Mammary epithelial cell (primary cell): ENCODE results near the gene DYRK4.

Source experiments
- CTCF ChIP-seq, 2 donors: IDR thresholded peaks in 1 of 2; conservative IDR thresholded peaks in 1 of 2; 2 replicates each; pipeline ENCODE4 v1.5.1; 2011 to 2012; ENCODE audit warnings: inconsistent platforms in 2 of 2, low read length in 2 of 2, mild to moderate bottlenecking in 2 of 2, control low read depth in 1 of 2, low read depth in 1 of 2; ENCODE audit not compliant: insufficient read depth in 1 of 2; ENCODE audit errors: extremely low read depth in 1 of 2
- EZH2 ChIP-seq: IDR thresholded peaks from 2 replicates; pipeline ENCODE4 v1.6.1; 2012; ENCODE audit warnings: low read length, inconsistent platforms, borderline replicate concordance

GRCh38 chr12:4648104-4648500 lies 86.1 kb downstream of the DYRK4 start:
- TF ChIP-seq CTCF (conservative IDR thresholded peaks at IDR 0.05 in 1 of 2, IDR thresholded peaks at IDR 0.05 in 1 of 2; ENCODE audit: extremely low read depth in 1 of 2, insufficient read depth in 1 of 2, low read depth in 1 of 2, low read length in 2 of 2) (no peak), EZH2 (no peak)
